Occipital lobe (tissue), 2 donors: ENCODE data around the gene AADACL4. TPM values are rescaled to one million over a fixed set of nuclear protein-coding genes. Genes with fewer than 3 reads are reported as not detected.

Experiments
- DNase-seq: peaks from one replicate; lab custom pipeline; 2025; lab: John Stamatoyannopoulos, UW
- total RNA-seq: library from RNA; depleted of rRNA; stranded (reverse); fragments of >200 nt; gene quantifications from one replicate; pipeline ENCODE4 v1.2.3, GENCODE V29; 2014

The AADACL4 gene
- total RNA-seq, 1 donor from 2014 or later = not detected

- DNase-seq = no peak
These were observed 32.9 kb upstream of the AADACL4 start for GRCh38 chr1:12610941-12611340.

GRCh38 chr1:12613180-12613579 lies 30.7 kb upstream of the AADACL4 start:
- no peak for DNase-seq

- no peak for DNase-seq
These were observed 29.3 kb upstream of the AADACL4 start for GRCh38 chr1:12614402-12615158.

- no peak for DNase-seq
These were observed 28.6 kb upstream of the AADACL4 start for GRCh38 chr1:12615159-12615864.

- no peak for DNase-seq
These were observed 27.8 kb upstream of the AADACL4 start for GRCh38 chr1:12615865-12616708.

GRCh38 chr1:12616709-12617373 lies 27.0 kb upstream of the AADACL4 start:
- no peak for DNase-seq

- no peak for DNase-seq
These were observed 26.4 kb upstream of the AADACL4 start for GRCh38 chr1:12617511-12617900.

GRCh38 chr1:12617901-12618660 lies 25.8 kb upstream of the AADACL4 start, which contains the start of gene DHRS3:
Gene DHRS3 (minus strand): TSS chr1:12618210. CDS start chr1:12617348, 862 bp downstream.
- DNase-seq = peak; percentile 62

GRCh38 chr1:12618661-12618964 lies 25.3 kb upstream of the AADACL4 start:
- DNase-seq = no peak

GRCh38 chr1:12618965-12619791 lies 24.7 kb upstream of the AADACL4 start:
- peak; percentile 43 for DNase-seq

- peak; percentile 79 for DNase-seq
These were observed 23.9 kb upstream of the AADACL4 start for GRCh38 chr1:12619792-12620487.

GRCh38 chr1:12620488-12620865 lies 23.4 kb upstream of the AADACL4 start:
- no peak for DNase-seq

GRCh38 chr1:12620931-12621330 lies 23.0 kb upstream of the AADACL4 start:
- DNase-seq = no peak

- DNase-seq = no peak
These were observed 22.2 kb upstream of the AADACL4 start for GRCh38 chr1:12621346-12622335.

GRCh38 chr1:12622506-12622905 lies 21.4 kb upstream of the AADACL4 start:
- DNase-seq = no peak

GRCh38 chr1:12625276-12625675 lies 18.6 kb upstream of the AADACL4 start:
- no peak for DNase-seq

GRCh38 chr1:12626888-12627287 lies 17.0 kb upstream of the AADACL4 start:
- no peak for DNase-seq

- DNase-seq = no peak
These were observed 16.6 kb upstream of the AADACL4 start for GRCh38 chr1:12627296-12627695.
